Mesenchymal stem cell (in vitro differentiated cells and primary cell): ENCODE results near the gene NMB.
"Not testable (repeated sequence)": the region's sequence is repeated elsewhere in the genome, so short reads cannot be mapped to it uniquely, and the experiment has no call there.

ENCODE experiments used
- DNase-seq: peaks from one replicate; pipeline ENCODE4 v3.0.0-alpha.2; 2013
- H2AFZ ChIP-seq: one replicate; pipeline ENCODE4 v1.6.1; 2013; ENCODE audit warnings: low read depth, mild to moderate bottlenecking, control low read depth, inconsistent platforms, low read length, moderate library complexity
- H2AK5ac ChIP-seq: 2 replicates; pipeline ENCODE4 v1.6.1; 2013; ENCODE audit warnings: low read length, moderate library complexity, mild to moderate bottlenecking, inconsistent platforms; ENCODE audit not compliant: severe bottlenecking
- H2BK120ac ChIP-seq: one replicate; pipeline ENCODE4 v1.6.1; 2013; ENCODE audit warnings: low read depth, mild to moderate bottlenecking, inconsistent platforms, low read length, moderate library complexity
- H2BK12ac ChIP-seq, 2 experiments: one replicate each; pipeline ENCODE4 v1.6.1; 2013; ENCODE audit warnings: inconsistent platforms in 2 of 2, low read length in 2 of 2, mild to moderate bottlenecking in 2 of 2, moderate library complexity in 2 of 2, control low read depth in 1 of 2
- H2BK15ac ChIP-seq: one replicate; pipeline ENCODE4 v1.6.1; 2013; ENCODE audit warnings: mild to moderate bottlenecking, low read depth, inconsistent platforms; ENCODE audit not compliant: poor library complexity, severe bottlenecking
- H2BK5ac ChIP-seq: 2 replicates; pipeline ENCODE4 v1.6.1; 2013; ENCODE audit warnings: low read depth, mild to moderate bottlenecking, low read length, control low read depth, inconsistent platforms; ENCODE audit not compliant: poor library complexity, severe bottlenecking
- H3K14ac ChIP-seq, 2 experiments: one replicate each; pipeline ENCODE4 v1.6.1; 2013; ENCODE audit warnings: inconsistent platforms in 2 of 2, low read length in 2 of 2, control low read depth in 1 of 2, mild to moderate bottlenecking in 1 of 2, moderate library complexity in 1 of 2
- H3K18ac ChIP-seq, 2 experiments: one replicate each; pipeline ENCODE4 v1.6.1; 2013; ENCODE audit warnings: inconsistent platforms in 2 of 2, low read length in 2 of 2, control low read depth in 1 of 2, low read depth in 1 of 2, mild to moderate bottlenecking in 1 of 2
- H3K23ac ChIP-seq, 2 experiments: one replicate each; pipeline ENCODE4 v1.6.1; 2013; ENCODE audit warnings: inconsistent platforms in 2 of 2, low read length in 2 of 2, mild to moderate bottlenecking in 2 of 2, moderate library complexity in 2 of 2, control low read depth in 1 of 2
- H3K27ac ChIP-seq: 2 replicates; pipeline ENCODE4 v1.5.1; 2013; ENCODE audit warnings: mild to moderate bottlenecking, moderate library complexity, low read length, control low read depth, inconsistent platforms; ENCODE audit not compliant: poor library complexity, severe bottlenecking
- H3K27me3 ChIP-seq, 2 experiments: 2 replicates each; pipeline versions ENCODE4 v1.6.1 to v1.7.0; 2013; ENCODE audit warnings: low read length in 2 of 2, mild to moderate bottlenecking in 2 of 2, moderate library complexity in 2 of 2, control low read depth in 1 of 2, inconsistent platforms in 1 of 2; ENCODE audit not compliant: control insufficient read depth in 1 of 2, insufficient read depth in 1 of 2
- H3K36me3 ChIP-seq, 2 experiments: 2 replicates each; pipeline versions ENCODE4 v1.6.1 to v1.7.0; 2013; ENCODE audit warnings: low read length in 2 of 2, control low read depth in 1 of 2, inconsistent platforms in 1 of 2, low read depth in 1 of 2, mild to moderate bottlenecking in 1 of 2; ENCODE audit not compliant: insufficient read depth in 2 of 2, control insufficient read depth in 1 of 2
- H3K4ac ChIP-seq, 2 experiments: one replicate each; pipeline ENCODE4 v1.6.1; 2013; ENCODE audit warnings: inconsistent platforms in 2 of 2, low read length in 2 of 2, mild to moderate bottlenecking in 2 of 2, moderate library complexity in 2 of 2, control low read depth in 1 of 2, low read depth in 1 of 2
- H3K4me1 ChIP-seq: 2 replicates; pipeline ENCODE4 v1.6.1; 2013; ENCODE audit warnings: low read depth, low read length, control low read depth; ENCODE audit not compliant: control insufficient read depth, insufficient read depth
- H3K4me2 ChIP-seq: 2 replicates; pipeline ENCODE4 v1.6.1; 2013; ENCODE audit warnings: low read length, mild to moderate bottlenecking, inconsistent platforms; ENCODE audit not compliant: poor library complexity, severe bottlenecking
- H3K4me3 ChIP-seq, 2 experiments: 2 replicates each; pipeline versions ENCODE4 v1.5.1 to v1.7.0; 2013; ENCODE audit warnings: low read length in 2 of 2, mild to moderate bottlenecking in 2 of 2, control low read depth in 1 of 2, low read depth in 1 of 2; ENCODE audit not compliant: insufficient read depth in 1 of 2
- H3K79me1 ChIP-seq: replicated peaks from 2 replicates; pipeline ENCODE4 v1.6.1; 2013; ENCODE audit warnings: mild to moderate bottlenecking, control low read depth, low read length, inconsistent platforms; ENCODE audit not compliant: poor library complexity, severe bottlenecking
- H3K9ac ChIP-seq: 2 replicates; pipeline ENCODE4 v1.7.0; 2013; ENCODE audit warnings: mild to moderate bottlenecking, low read length, moderate library complexity
- H3K9me3 ChIP-seq: 2 replicates; pipeline ENCODE4 v1.7.0; 2013; ENCODE audit warnings: mild to moderate bottlenecking, low read length; ENCODE audit not compliant: control insufficient read depth
- H4K8ac ChIP-seq: one replicate; pipeline ENCODE4 v1.6.1; 2013; ENCODE audit warnings: inconsistent platforms, mild to moderate bottlenecking, low read length, moderate library complexity
- H4K91ac ChIP-seq: one replicate; pipeline ENCODE4 v1.6.1; 2013; ENCODE audit warnings: mild to moderate bottlenecking, low read length, inconsistent platforms
- WGBS: methylation state at CpG from one replicate; pipeline ENCODE4 v1.1.7; 2013; ENCODE audit warnings: mixed read lengths; 5-methylcytosine and 5-hydroxymethylcytosine counted together

The NMB gene

GRCh38 chr15:84686446-84686845 is 28.4 kb upstream of the NMB start:
- DNase-seq, H3K18ac ChIP-seq: not testable (repeated sequence)
- 97% methylated on average over 7 of the region's 7 CpGs for WGBS

DNA sequence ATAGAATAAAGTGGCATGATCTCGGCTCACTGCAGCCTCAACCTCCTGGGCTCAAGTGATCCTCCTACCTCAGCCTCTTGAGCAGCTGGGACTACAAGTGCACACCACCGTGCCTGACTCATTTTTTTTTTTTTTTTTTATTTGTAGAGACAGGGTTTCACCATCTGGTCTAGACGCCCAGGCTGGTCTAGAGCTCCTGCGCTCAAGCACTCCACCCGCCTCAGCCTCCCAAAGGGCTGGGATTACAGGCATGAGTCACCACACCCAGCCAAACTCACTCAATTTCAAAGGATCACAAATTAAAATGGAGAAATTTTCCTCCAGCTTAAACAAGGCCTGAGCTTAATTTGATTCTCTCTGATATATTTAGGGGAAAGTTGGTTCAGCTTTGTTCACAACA is 27.3 kb upstream of the NMB start:
- H3K9me3 ChIP-seq, result no peaks in the 10 kb centered on the region
- no peak overlapping the region for H2BK12ac ChIP-seq
- 45% methylated on average over 5 of the region's 5 CpGs for WGBS
- H3K27ac ChIP-seq, result peak overlapping the region; percentile 60
- H3K23ac ChIP-seq, result no peak overlapping the region
- no peaks in the 10 kb centered on the region for H3K27me3 ChIP-seq
- no peak overlapping the region for H3K4me3 ChIP-seq
- H3K4me1 ChIP-seq, result peaks cover 3% of the 10 kb centered on the region
- peaks cover 11 to 39% of the 10 kb centered on the region in 2 experiments for H3K36me3 ChIP-seq
- no peak overlapping the region for H3K4ac ChIP-seq
- DNase-seq, result peak; percentile 91
- no peak overlapping the region for H2BK120ac ChIP-seq
- H3K9ac ChIP-seq, result peak overlapping the region; percentile 70
- H4K8ac ChIP-seq, result no peak overlapping the region
- no peak overlapping the region for H2AK5ac ChIP-seq
- H3K18ac ChIP-seq, result no peak overlapping the region
- no peak overlapping the region for H4K91ac ChIP-seq
- H3K4me2 ChIP-seq, result no peak overlapping the region
- H3K79me1 ChIP-seq, result peaks cover 15% of the 10 kb centered on the region
- H3K14ac ChIP-seq, result no peak overlapping the region
- no peak overlapping the region for H2AFZ ChIP-seq
- no peak overlapping the region for H2BK5ac ChIP-seq
- H2BK15ac ChIP-seq, result no peak overlapping the region

More at GRCh38 chr15:84686446-84686845, 28.4 kb upstream of the NMB start:
- not testable (repeated sequence) for H3K27ac ChIP-seq, H3K4ac ChIP-seq, H3K23ac ChIP-seq, H3K4me3 ChIP-seq, H2BK5ac ChIP-seq, H2AK5ac ChIP-seq, H3K14ac ChIP-seq, H2BK12ac ChIP-seq, H2BK120ac ChIP-seq, H4K91ac ChIP-seq, H3K4me2 ChIP-seq, H3K4me1 ChIP-seq, H4K8ac ChIP-seq, H2AFZ ChIP-seq, H2BK15ac ChIP-seq, H3K9me3 ChIP-seq, H3K27me3 ChIP-seq, H3K9ac ChIP-seq
- H3K79me1 ChIP-seq, result peaks cover 19% of the 10 kb centered on the region
- peaks cover 15 to 44% of the 10 kb centered on the region in 2 experiments for H3K36me3 ChIP-seq

GRCh38 chr15:84684092-84684491 is 26.1 kb upstream of the NMB start:
- Histone ChIP-seq H3K14ac (no peak overlapping the region), H3K27me3 (no peaks in the 10 kb centered on the region), H2AK5ac (no peak overlapping the region), H3K4me2 (no peak overlapping the region), H3K9me3 (no peaks in the 10 kb centered on the region), H3K23ac (no peak overlapping the region), H3K18ac (no peak overlapping the region), H2BK5ac (no peak overlapping the region), H3K4me3 (no peak overlapping the region), H3K79me1 (peaks cover 14% of the 10 kb centered on the region), H3K27ac (no peak overlapping the region), H3K36me3 (peaks cover 3 to 43% of the 10 kb centered on the region in 2 experiments), H2BK12ac (no peak overlapping the region), H2BK15ac (no peak overlapping the region), H2BK120ac (no peak overlapping the region), H3K4ac (no peak overlapping the region), H4K8ac (no peak overlapping the region), H4K91ac (no peak overlapping the region), H2AFZ (no peak overlapping the region), H3K4me1 (peaks cover 3% of the 10 kb centered on the region), H3K9ac (peak overlapping the region; percentile 54)
- 61% methylated on average over 1 of the region's 1 CpG for WGBS
- DNase-seq, result peak; percentile 45

GRCh38 chr15:84681831-84682230 is 23.8 kb upstream of the NMB start:
- Histone ChIP-seq H3K9ac (no peak overlapping the region), H4K8ac (no peak overlapping the region), H3K4me3 (no peak overlapping the region), H3K23ac (no peak overlapping the region), H3K18ac (no peak overlapping the region), H4K91ac (no peak overlapping the region), H3K27me3 (no peaks in the 10 kb centered on the region), H2BK15ac (no peak overlapping the region), H3K9me3 (no peaks in the 10 kb centered on the region), H3K79me1 (peaks cover 19% of the 10 kb centered on the region), H2AK5ac (no peak overlapping the region), H3K4ac (no peak overlapping the region), H3K4me2 (no peak overlapping the region), H2BK5ac (no peak overlapping the region), H2BK120ac (no peak overlapping the region), H3K14ac (no peak overlapping the region), H2AFZ (no peak overlapping the region), H3K4me1 (peaks cover 3% of the 10 kb centered on the region), H3K36me3 (peaks cover 7 to 42% of the 10 kb centered on the region in 2 experiments), H3K27ac (no peak overlapping the region), H2BK12ac (no peak overlapping the region)
- 98% methylated on average over 3 of the region's 3 CpGs for WGBS
- DNase-seq, result peak; percentile 48
